Effector CD4-positive, alpha-beta T cell (primary cell): ENCODE data around the gene SCML1.
"Not testable (repeated sequence)": the region's sequence is repeated elsewhere in the genome, so short reads cannot be mapped to it uniquely, and the experiment has no call there.

Experiments
- DNase-seq: peaks from one replicate; pipeline ENCODE4 v3.0.0-alpha.2; 2020

SCML1 gene

GRCh38 chrX:17738737-17739535 is 1.6 kb downstream of the SCML1 start:
- no peak for DNase-seq

GRCh38 chrX:17740137-17741122 is 3.1 kb downstream of the SCML1 start:
- no peak for DNase-seq

GRCh38 chrX:17741123-17741511 is 3.8 kb downstream of the SCML1 start:
- no peak for DNase-seq

- DNase-seq: no peak
Observed at GRCh38 chrX:17743913-17744312, 6.6 kb downstream of the SCML1 start.

- DNase-seq: no peak
Observed at GRCh38 chrX:17744896-17745523, 7.7 kb downstream of the SCML1 start.

- no peak for DNase-seq
Observed at GRCh38 chrX:17747692-17748091, 10.4 kb downstream of the SCML1 start.

- no peak for DNase-seq
Observed at GRCh38 chrX:17748684-17749083, 11.4 kb downstream of the SCML1 start.

- no peak for DNase-seq
Observed at GRCh38 chrX:17750436-17750835, 13.1 kb downstream of the SCML1 start.

- no peak for DNase-seq
Observed at GRCh38 chrX:17758382-17758781, 21.1 kb downstream of the SCML1 start.

- no peak for DNase-seq
Observed at GRCh38 chrX:17759990-17760389, 22.7 kb downstream of the SCML1 start.

GRCh38 chrX:17767734-17768133 is 30.4 kb downstream of the SCML1 start:
- no peak for DNase-seq

- no peak for DNase-seq
Observed at GRCh38 chrX:17768997-17769396, 31.7 kb downstream of the SCML1 start.

GRCh38 chrX:17769701-17770269 is 32.5 kb downstream of the SCML1 start:
- no peak for DNase-seq

GRCh38 chrX:17773221-17773876 is 36.1 kb downstream of the SCML1 start:
- DNase-seq: no peak

- no peak for DNase-seq
Observed at GRCh38 chrX:17774053-17774452, 36.8 kb downstream of the SCML1 start.

GRCh38 chrX:17778997-17779396 is 41.7 kb downstream of the SCML1 start:
- no peak for DNase-seq

- DNase-seq: no peak
Observed at GRCh38 chrX:17779434-17779833, 42.1 kb downstream of the SCML1 start.

GRCh38 chrX:17786554-17787347 is 49.5 kb downstream of the SCML1 start:
- DNase-seq: not testable (repeated sequence)

GRCh38 chrX:17787557-17787956 is 50.3 kb downstream of the SCML1 start:
- no peak for DNase-seq

GRCh38 chrX:17788439-17788838 is 51.1 kb downstream of the SCML1 start:
- DNase-seq: peak; percentile 8

- no peak for DNase-seq
Observed at GRCh38 chrX:17788956-17789562, 51.8 kb downstream of the SCML1 start.
